ENCODE measurements around the gene GPR137C. TPM values are rescaled to one million over a fixed set of nuclear protein-coding genes. Genes with fewer than 3 reads are reported as not detected.

Gene GPR137C
- total and polyA plus RNA-seq, 2 of the 8 experiments (the other 6 are each of a cell fraction or from before 2014, with no cell fraction given) = 2.7 to 4.3 TPM

DNA sequence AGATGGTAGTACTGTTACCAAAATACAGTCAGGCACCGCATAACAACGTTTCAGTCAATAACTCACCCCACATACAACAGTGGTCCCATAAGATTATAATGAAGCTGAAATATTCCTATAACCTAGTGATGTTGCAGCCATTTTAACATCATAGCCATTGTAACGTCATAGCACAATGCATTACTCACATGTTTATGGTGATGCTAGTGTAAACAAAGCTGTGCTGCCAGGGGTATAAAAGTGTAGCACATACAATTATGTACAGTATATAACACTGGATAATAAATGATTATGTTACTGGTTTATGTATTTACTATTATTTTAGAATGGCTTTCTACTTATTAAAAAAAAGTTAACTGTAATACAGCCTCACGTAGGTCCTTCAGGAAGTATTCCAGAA lies 37.0 kb downstream of the GPR137C start (continued):
- TF ChIP-seq HDAC2 (IDR thresholded peaks at IDR 0.05; ENCODE audit: borderline replicate concordance in 1 of 2, low read depth in 2 of 2, low read length in 2 of 2) = no peak
- no peak for TF ChIP-seq KDM5A (IDR thresholded peaks at IDR 0.05; ENCODE audit: low read length)
- TF ChIP-seq SP1 (IDR thresholded peaks at IDR 0.05; ENCODE audit: low read depth, low read length) = no peak
- TF ChIP-seq, protein P1, sequence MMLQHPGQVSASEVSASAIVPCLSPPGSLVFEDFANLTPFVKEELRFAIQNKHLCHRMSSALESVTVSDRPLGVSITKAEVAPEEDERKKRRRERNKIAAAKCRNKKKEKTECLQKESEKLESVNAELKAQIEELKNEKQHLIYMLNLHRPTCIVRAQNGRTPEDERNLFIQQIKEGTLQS (IDR thresholded peaks at IDR 0.05; ENCODE audit: insufficient read depth, low read depth, low read length) = no peak
- no peak for TF ChIP-seq BACH1 (IDR thresholded peaks at IDR 0.05; ENCODE audit: low read length)
